Measurements from ENCODE around the gene FBXO17. TPM values are rescaled to one million over a fixed set of nuclear protein-coding genes. Genes with fewer than 3 reads are reported as not detected.
A peak's percentile ranks its signal among the peaks of the same experiment; 100 is the strongest.

FBXO17 gene
- total and polyA plus RNA-seq, 2 of the 13 experiments (the other 11 are each of a cell fraction or from before 2014, with no cell fraction given) = 22.1 to 58.7 TPM

GRCh38 chr19:38977445-38978325 is 2.1 kb upstream of the FBXO17 start (continued):
- peak; percentile 29; the same call in 1 of the 2 replicates for TF ChIP-seq PHF21A (CRISPR knock-in tag; IDR thresholded peaks at IDR 0.05)
- no peak for TF ChIP-seq KLF15 (CRISPR knock-in tag; IDR thresholded peaks at IDR 0.05; ENCODE audit: borderline replicate concordance)
- 0 out of 2 replicates have a peak, but pooled peaks have one; percentile 21 for TF ChIP-seq ELF3 (CRISPR knock-in tag; IDR thresholded peaks at IDR 0.05)
- TF ChIP-seq RBM22 (optimal IDR thresholded peaks at IDR 0.05; ENCODE audit: low read length) = no peak
- no peak for TF ChIP-seq ZNF18 (CRISPR knock-in tag; IDR thresholded peaks at IDR 0.05; ENCODE audit: insufficient replicate concordance)
- TF ChIP-seq PAWR (CRISPR knock-in tag; IDR thresholded peaks at IDR 0.05; ENCODE audit: borderline replicate concordance) = no peak
- no peak for TF ChIP-seq NFE2L1 (CRISPR knock-in tag; IDR thresholded peaks at IDR 0.05; ENCODE audit: borderline replicate concordance)
- TF ChIP-seq THAP7 (CRISPR knock-in tag; IDR thresholded peaks at IDR 0.05) = no peak
- no peak for TF ChIP-seq BATF2 (CRISPR knock-in tag; IDR thresholded peaks at IDR 0.05)
- TF ChIP-seq XBP1 (CRISPR knock-in tag; IDR thresholded peaks at IDR 0.05) = no peak
- TF ChIP-seq ZNF230 (CRISPR knock-in tag; IDR thresholded peaks at IDR 0.05) = no peak
- no peak for TF ChIP-seq TFDP1 (CRISPR knock-in tag; IDR thresholded peaks at IDR 0.05; ENCODE audit: borderline replicate concordance)
- TF ChIP-seq MAFK (conservative IDR thresholded peaks at IDR 0.05 in 1 of 2, IDR thresholded peaks at IDR 0.05 in 1 of 2; ENCODE audit: low read length in 2 of 2) = no peak
- 0 out of 2 replicates have a peak, but pooled peaks have one; percentile 25 for TF ChIP-seq ZNF574 (CRISPR knock-in tag; IDR thresholded peaks at IDR 0.05)
- TF ChIP-seq ZBTB39 (CRISPR knock-in tag; IDR thresholded peaks at IDR 0.05) = no peak
- 0 out of 2 replicates have a peak, but pooled peaks have one; percentile 26 for TF ChIP-seq ZBTB26 (CRISPR knock-in tag; IDR thresholded peaks at IDR 0.05; ENCODE audit: borderline replicate concordance)
